ENCODE data around the gene MEX3C.

Gene MEX3C

DNA sequence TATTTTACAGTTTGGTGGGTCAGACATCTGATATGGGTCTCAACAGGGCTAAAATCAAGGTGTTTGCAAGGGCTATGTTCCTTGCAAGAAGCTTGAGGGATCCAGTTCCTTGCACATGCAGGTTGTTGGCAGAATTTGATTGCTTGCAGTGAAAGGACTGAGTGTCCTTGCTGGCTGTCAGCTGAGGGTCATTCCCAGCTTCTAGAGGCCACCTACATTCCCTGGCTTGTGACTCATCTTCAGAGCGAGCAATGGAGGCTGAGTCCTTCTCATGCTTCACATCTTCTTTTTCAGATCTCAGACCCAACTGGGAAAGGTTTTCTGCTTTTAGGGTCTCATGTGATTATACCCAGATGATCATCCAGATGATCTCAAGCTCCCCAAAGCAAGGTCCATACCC lies 12.4 kb downstream of the MEX3C start:
- no peak for DNase-seq (ENCODE audit: low read depth, low spot score)
- H3K4me3 ChIP-seq (ENCODE audit: low read depth, low read length) = no peak overlapping the region
- CTCF ChIA-PET = no interaction called here
- TF ChIP-seq, protein P1, sequence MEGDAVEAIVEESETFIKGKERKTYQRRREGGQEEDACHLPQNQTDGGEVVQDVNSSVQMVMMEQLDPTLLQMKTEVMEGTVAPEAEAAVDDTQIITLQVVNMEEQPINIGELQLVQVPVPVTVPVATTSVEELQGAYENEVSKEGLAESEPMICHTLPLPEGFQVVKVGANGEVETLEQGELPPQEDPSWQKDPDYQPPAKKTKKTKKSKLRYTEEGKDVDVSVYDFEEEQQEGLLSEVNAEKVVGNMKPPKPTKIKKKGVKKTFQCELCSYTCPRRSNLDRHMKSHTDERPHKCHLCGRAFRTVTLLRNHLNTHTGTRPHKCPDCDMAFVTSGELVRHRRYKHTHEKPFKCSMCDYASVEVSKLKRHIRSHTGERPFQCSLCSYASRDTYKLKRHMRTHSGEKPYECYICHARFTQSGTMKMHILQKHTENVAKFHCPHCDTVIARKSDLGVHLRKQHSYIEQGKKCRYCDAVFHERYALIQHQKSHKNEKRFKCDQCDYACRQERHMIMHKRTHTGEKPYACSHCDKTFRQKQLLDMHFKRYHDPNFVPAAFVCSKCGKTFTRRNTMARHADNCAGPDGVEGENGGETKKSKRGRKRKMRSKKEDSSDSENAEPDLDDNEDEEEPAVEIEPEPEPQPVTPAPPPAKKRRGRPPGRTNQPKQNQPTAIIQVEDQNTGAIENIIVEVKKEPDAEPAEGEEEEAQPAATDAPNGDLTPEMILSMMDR (IDR thresholded peaks at IDR 0.05; ENCODE audit: insufficient read depth, low read length, missing control alignments) = no peak
- POLR2A ChIA-PET = no interaction called here

DNA sequence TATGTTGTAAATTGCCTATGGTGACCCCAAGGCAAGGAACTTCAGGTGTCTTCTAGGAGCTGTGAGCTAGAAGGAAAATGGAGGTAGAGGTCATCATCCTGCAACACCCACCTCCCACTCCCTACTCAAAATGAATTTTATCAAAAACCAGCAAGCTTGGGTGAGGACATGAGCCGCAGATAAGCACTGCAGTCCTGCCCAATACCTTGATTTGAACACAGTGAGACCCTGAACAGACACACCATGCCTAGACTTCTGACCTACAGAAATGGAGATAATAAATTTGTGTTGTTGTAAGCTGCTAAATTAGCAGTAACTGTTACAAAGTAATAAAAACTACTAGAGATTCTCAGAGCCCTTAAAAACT lies 13.4 kb downstream of the MEX3C start:
- H3K4me3 ChIP-seq (ENCODE audit: low read depth, low read length) = no peak overlapping the region
- ChIA-PET CTCF (no interaction called here), POLR2A (no interaction called here)
- DNase-seq (ENCODE audit: low read depth, low spot score) = no peak
- TF ChIP-seq, protein P1 (IDR thresholded peaks at IDR 0.05; ENCODE audit: insufficient read depth, low read length, missing control alignments) = no peak

DNA sequence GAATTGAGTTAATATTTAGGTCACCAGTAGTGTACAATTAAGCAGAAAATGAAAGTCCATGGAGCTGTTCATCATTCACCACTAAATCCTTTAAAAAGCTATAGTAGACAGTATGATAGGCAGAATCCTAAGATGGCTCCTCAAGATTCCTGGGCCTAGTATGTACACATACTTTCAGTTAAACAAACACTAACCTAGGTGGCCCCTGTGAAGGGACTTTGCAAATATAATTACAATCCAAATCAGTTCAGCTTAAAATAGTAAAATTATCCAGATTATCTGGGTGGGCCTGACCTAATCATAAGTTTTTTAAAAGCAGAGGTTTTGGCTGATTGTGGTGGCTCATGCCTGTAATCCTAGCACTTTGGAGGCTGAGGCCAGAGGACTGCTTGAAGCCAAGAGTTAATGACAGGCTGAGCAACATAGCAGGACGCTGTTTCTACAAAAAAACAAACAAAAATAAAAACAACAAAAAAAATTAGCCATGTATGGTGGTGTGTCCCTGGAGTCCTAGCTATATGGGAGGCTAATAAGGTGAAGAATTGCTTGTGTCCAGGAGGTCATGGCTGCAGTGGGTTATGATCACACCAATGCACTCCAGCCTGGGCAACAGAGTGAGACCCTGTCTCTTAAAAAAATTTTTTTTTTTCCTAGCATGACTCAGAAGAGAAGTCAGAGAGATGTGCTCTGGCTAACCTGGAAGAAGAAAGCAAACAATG lies 13.9 kb downstream of the MEX3C start:
- CTCF ChIA-PET = no interaction called here
- no peak for DNase-seq (ENCODE audit: low read depth, low spot score)
- no peak overlapping the region for H3K4me3 ChIP-seq (ENCODE audit: low read depth, low read length)
- POLR2A ChIA-PET = no interaction called here
- TF ChIP-seq, protein P1 (IDR thresholded peaks at IDR 0.05; ENCODE audit: insufficient read depth, low read length, missing control alignments) = no peak

DNA sequence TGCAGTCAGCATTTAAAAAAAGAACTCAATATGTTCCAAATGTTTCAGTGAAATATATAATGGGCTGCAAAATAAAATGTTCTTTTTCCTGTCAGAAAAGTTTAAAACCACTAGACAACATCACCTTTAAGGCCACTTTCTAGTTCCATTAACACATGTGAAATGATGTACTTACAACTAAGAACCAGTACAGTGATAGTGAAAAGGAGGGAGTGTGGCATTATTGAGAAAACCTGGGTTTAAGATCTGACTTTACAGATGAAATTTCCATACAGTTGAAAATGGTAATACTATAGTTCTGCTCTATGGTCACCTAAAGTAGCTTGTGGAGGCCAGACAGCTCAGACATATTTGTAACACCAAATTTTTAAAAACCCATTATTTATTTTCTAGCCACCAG lies 14.7 kb downstream of the MEX3C start:
- ChIA-PET POLR2A (no interaction called here), CTCF (no interaction called here)
- no peak for DNase-seq (ENCODE audit: low read depth, low spot score)
- TF ChIP-seq, protein P1 (IDR thresholded peaks at IDR 0.05; ENCODE audit: insufficient read depth, low read length, missing control alignments) = no peak
- H3K4me3 ChIP-seq (ENCODE audit: low read depth, low read length) = no peak overlapping the region

DNA sequence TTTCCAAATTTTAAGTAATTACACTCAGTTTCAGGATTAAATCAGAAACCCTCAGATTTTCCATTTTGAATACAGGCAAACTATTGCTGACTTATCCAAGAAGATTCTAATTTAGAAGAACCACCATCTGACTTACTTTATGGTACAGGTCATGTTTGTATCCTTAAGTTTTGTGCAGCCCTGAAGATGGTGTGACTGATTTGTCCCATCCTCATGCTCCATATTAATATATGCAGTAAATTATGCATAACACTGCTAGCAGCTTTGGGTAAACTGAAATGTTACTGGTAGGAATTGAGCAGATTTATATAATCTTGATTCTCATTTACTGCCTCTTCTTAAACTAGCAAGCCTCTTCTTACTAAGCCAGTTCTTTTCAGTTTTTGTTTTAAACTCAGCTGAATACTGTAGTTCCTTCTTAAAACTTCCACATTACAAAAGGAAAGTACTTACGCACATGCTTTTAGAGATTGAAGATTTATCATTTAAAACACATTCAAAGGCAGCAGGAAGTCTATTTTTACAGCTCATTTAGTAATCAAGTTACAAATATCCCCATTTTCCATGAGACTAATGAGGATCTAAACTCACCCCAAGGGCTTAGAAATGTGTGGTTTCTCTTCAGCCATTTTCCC lies 25.7 kb downstream of the MEX3C start:
- TF ChIP-seq, protein P1 (IDR thresholded peaks at IDR 0.05; ENCODE audit: insufficient read depth, low read length, missing control alignments) = no peak
- H3K4me3 ChIP-seq (ENCODE audit: low read depth, low read length) = no peak overlapping the region
- ChIA-PET CTCF (interaction anchor here (1.0 kb wide), 1 partner anchor 62 kb away, joined by 3 read pairs; no protein-coding TSS in a partner anchor), POLR2A (no interaction called here)
- DNase-seq (ENCODE audit: low read depth, low spot score) = no peak

DNA sequence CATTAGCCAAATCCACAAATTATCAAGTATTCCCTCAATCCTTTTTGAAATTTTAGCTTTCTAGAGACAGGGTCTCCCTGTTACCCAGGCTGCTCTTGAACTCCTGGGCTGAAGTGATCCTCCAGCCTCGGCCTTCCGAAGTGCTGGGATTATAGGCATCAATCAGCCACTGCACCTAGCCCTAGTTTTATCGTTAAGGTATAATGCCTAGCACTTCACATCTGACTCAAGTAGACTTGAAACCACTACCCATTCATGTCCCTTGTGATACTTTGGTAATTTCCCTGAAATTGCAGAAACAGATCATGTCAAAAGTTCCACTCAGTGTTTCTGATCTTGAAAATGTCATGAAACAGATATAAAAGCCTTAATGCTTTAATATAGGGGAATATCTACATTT lies 26.3 kb downstream of the MEX3C start:
- CTCF ChIA-PET = interaction anchor here (1.0 kb wide), 1 partner anchor 61 kb away, joined by 3 read pairs; no protein-coding TSS in a partner anchor
- POLR2A ChIA-PET = no interaction called here
- no peak for DNase-seq (ENCODE audit: low read depth, low spot score)
- TF ChIP-seq, protein P1 (IDR thresholded peaks at IDR 0.05; ENCODE audit: insufficient read depth, low read length, missing control alignments) = no peak
- no peak overlapping the region for H3K4me3 ChIP-seq (ENCODE audit: low read depth, low read length)
